Measurements from ENCODE around the gene HAP1.
"Not testable (repeated sequence)": the region's sequence is repeated elsewhere in the genome, so short reads cannot be mapped to it uniquely, and the experiment has no call there.

The HAP1 gene

GRCh38 chr17:41689497-41690299 is 44.7 kb downstream of the HAP1 start:
- peak; percentile 55 for DNase-seq (ENCODE audit: low spot score)

DNA sequence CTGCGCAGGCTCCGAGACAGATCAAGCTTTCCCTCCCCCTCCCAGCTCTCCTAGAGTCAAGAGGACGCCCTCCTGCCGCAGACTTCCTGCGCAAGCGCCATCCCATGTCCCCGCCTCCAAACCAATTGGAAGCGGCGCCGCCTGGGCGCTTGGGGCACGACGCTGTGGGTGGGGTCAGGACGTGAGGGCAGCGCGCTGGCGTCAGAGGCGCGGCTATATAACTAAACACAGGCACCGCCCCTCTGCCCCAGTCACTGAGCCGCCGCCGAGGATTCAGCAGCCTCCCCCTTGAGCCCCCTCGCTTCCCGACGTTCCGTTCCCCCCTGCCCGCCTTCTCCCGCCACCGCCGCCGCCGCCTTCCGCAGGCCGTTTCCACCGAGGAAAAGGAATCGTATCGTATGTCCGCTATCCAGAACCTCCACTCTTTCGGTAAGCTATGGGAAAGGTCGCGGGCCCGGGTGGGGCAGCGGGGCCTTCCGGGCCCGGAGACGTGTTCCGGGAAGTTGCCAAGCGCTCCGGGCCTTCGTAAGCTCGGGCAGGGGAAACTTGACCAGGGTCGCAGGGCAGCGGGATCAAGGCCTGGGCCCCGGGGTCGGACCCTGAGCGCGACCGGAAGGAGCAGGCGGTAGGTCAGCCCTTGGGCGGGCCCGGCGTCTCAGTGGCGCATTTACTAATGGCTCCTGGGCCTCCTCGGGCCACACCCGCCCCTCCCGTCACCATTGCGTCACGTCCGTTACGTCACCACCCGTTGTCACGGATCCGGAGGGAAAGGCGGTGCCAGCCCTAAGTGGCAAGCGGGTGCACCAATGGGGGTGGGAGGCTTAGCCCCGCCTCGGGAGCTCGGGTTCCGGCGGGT is 45.6 kb downstream of the HAP1 start, which contains the start of gene EIF1:
Gene EIF1, plus strand, starts transcription at position 245 of the 856 bp plus-strand sequence. Its CDS starts 154 bp downstream, at position 399.
- peak; percentile 99 for DNase-seq (ENCODE audit: low spot score)

DNA sequence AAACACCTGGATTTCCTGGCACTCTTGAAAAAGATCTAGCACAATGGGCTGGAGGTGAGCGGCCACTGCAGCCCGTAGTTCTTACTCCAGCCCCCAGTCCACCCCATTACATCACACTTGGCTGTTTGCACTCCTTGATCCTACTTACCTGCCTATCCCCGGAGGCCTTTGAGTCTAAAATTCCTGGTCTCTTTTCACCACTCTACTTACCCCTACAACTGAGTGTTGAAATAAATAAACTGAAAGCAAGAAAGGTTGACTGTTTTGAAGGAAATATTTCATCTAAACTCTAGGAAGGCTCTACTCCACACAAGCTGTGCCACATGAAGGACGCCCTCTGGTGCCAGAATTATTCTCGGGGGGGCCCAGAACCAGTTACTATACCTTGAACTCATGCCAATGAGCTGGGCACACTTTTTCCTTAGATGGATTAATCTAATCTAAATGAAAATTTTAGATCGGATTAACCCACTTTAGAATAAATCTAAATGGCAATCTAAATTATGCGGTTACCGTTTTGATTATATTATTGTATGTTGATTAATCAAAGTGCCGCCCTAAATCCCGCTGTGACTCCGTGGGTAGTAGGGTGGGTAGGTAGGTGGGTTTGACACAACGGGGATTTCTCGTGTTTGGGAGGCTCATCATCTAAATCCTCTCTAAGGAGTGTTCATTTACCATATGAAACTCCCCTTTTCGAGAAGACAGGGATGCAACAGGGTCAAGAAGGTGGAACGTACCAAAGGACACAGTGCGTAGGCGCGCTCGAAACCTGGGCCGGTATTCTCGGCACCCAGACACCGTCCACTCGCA is 46.4 kb downstream of the HAP1 start:
- peak; percentile 62 for DNase-seq (ENCODE audit: low spot score)

- no peak for DNase-seq (ENCODE audit: low spot score)
These were observed 48.2 kb downstream of the HAP1 start for GRCh38 chr17:41686281-41686680.

- not testable (repeated sequence) for DNase-seq (ENCODE audit: low spot score)
These were observed 48.7 kb downstream of the HAP1 start for GRCh38 chr17:41685753-41686152.

- DNase-seq (ENCODE audit: low spot score): no peak
These were observed 50.4 kb downstream of the HAP1 start for GRCh38 chr17:41684035-41684434.

DNA sequence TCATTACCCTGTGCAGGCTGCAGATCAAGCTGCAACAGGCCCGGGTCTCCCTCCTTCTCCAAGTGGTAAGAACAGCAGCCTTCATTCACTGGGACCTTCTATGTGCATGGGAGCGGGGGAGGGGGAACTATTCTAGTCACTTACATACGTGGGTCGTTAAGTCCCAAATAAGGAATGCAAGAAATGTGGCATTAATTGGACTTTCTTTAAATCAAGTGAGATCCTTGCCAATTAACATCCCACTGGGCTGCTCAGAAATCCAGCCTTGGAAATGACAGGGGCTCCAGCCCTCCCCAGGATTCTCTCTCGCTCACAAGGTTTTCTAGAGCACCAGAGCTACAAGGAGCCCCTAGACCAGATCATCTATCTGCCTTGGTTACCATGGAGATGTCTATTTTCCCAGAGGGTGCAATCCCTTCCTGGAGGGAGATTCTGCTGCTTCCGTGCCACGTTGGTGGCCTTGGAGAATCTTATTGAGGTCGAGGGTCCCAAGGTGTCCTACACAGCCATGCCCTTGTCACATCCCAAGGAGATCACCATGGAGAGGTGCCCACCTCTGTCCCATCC is 50.9 kb downstream of the HAP1 start:
- DNase-seq (ENCODE audit: low spot score): no peak

- DNase-seq (ENCODE audit: low spot score): no peak
These were observed 51.8 kb downstream of the HAP1 start for GRCh38 chr17:41682631-41683030.

DNA sequence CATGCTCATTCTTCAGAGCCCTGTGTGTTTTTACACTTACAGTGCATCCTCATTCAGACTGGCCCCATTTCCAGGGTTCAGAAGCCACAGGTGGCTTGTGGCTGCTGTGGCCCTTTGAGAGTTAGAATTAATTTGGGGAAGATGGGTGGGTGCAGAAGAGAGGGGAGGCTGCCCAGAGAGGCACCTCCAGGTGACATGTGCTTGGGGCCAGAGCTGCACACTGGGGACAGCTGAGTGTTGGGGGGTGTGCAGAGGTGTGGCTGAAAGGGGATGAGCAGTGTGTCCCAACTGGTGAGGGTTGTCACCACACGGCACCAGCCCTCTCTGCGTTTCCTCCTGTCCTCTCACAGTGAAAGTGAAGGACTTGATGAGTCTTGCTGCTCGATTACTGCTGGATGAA is 52.7 kb downstream of the HAP1 start:
- no peak for DNase-seq (ENCODE audit: low spot score)

DNA sequence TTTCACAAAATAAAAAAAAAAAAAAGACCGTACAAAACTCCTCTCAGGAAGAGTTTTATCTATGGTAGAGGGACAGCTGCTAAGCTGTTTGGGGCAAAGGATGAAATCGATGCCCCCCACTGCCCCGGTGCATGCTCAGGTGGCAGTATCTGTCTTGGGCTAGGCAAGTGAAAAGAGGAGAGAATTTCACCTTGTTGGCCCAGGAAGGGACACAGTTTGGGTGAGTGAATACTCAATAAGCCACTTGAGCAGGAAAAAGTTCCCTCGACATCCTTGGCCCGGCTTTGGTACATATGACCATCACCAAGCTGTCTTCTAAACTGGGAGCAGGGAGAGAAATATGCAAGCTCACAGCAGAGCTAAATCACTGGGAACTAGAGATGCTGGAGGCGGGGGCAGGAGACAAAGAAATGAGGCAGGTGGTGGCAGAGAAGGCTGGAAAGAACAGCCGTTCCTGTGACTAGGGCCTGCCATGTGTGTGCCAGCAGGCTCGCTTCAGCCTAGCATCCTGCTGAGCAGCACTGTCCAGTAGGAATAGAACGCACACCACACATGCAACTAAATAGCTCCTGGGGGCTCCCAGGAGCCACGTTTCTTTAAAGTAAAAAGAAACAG is 53.9 kb downstream of the HAP1 start:
- no peak for DNase-seq (ENCODE audit: low spot score)

DNA sequence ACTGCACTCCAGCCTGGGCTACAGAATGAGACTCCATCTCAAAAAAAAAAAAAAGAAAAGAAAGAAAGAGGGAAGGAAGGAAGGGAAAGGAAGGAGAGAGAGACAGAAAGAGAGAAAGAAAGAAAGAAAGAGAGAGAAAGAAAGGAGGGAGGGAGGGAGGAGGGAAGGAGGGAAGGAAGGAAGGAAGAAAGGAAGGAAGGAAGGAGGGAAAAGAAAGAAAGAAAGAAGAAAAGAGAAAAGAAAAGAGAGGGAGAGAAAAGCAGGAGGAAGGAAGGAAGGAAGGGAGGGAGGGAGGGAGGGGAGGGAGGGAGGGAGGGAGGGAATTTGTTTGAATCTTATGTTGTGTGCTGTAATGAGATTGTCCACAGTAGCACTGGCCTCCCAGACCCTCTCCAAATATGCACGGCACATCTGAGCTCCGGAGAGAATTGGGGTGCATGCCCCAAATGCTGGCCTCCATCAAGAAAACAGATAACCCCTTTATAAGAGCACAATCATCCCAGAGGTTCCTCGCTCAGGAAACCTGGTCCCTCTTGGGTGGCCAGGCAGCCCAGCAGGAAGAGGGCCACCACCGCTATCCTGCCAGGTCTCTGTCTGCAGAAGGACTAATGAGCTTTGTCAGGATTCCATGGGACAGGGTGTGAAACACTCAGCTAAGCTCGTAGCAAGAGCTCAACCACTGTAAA is 54.6 kb downstream of the HAP1 start:
- DNase-seq (ENCODE audit: low spot score): no peak

GRCh38 chr17:41678907-41679739 is 55.3 kb downstream of the HAP1 start:
- DNase-seq (ENCODE audit: low spot score): no peak

DNA sequence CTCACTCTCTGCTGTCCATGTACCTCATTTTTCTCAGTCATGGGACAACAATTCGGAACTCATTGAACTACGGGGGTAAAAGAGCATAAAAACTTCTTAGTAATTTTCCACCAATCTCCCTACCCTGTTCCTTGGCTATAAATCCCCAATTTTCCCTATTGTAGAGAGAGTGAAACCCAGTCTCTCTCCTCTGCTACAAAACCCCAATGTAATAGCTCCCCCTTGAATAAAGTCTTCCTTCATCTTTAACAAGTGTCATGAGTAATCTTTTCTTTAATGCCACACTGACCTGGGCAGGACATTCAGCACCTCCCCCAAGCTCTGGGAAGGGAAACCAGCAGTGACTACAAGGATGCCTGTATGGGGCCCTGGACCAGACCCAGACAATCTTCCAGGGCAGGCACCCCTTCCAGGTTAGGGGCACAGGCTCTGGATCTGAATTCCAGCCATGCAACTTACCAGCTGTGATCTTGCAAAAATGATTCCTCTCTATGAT is 56.0 kb downstream of the HAP1 start:
- DNase-seq (ENCODE audit: low spot score): no peak

- no peak for DNase-seq (ENCODE audit: low spot score)
These were observed 58.4 kb downstream of the HAP1 start for GRCh38 chr17:41676058-41676419.

DNA sequence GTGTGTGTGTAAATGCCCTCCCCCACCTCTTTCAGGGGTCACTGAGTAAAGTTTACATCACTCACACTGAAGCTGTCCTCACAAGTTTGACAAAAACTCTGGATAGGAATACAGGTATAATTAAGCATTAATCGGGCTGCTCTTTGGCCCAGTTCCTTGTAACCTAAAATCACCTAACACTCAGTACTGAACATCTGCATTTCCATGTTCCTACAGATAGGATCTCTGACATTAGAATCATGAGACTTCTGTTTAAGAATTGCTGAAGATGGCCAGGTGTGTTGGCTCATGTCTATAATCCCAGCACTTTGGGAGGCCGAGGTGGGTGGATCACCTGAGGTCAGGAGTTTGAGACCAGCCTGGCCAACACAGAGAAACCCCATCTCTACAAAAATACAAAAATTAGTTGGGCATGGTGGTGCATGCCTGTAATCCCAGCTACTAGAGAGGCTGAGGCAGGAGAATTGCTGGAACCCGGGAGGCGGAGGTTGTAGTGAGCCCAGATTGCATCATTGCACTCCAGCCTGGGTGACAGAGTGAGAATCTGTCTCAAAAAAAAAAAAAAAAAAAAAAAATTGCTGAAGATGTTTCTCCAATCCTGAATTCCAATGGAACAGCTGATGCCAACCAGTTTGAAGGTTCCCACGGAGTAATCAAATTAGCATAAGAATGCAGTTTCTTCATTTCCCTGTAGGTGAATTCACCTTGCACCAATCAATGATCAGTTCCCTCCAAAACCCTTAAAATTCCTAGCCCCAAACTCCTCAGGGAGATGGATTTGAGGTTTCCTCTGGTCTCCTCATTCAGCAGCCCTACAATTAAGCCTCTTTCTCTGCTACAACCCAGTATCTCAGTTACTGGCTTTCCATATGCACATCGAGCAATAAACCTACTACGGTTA is 59.0 kb downstream of the HAP1 start:
- DNase-seq (ENCODE audit: low spot score): not testable (repeated sequence)

Data from LoVo (cell line).